GM19351 (cell line): Measurements from ENCODE around the gene ZMYND8.
"Not testable (repeated sequence)": the region's sequence is repeated elsewhere in the genome, so short reads cannot be mapped to it uniquely, and the experiment has no call there.

Experiments
- ATAC-seq: cut with Tn5 transposase; IDR thresholded peaks from one replicate; pipeline ENCODE4 v1.9.1; 2021; ENCODE audit warnings: mild to moderate bottlenecking, moderate library complexity; ENCODE audit not compliant: unreplicated experiment

Gene ZMYND8

GRCh38 chr20:47271046-47271615 lies 85.4 kb downstream of the ZMYND8 start:
- ATAC-seq = no peak

GRCh38 chr20:47269309-47270165 lies 87.0 kb downstream of the ZMYND8 start:
- ATAC-seq = no peak

- ATAC-seq = no peak
Observed at GRCh38 chr20:47267621-47268020, 88.9 kb downstream of the ZMYND8 start.

- no peak for ATAC-seq
Observed at GRCh38 chr20:47266847-47267515, 89.5 kb downstream of the ZMYND8 start.

- no peak for ATAC-seq
Observed at GRCh38 chr20:47265984-47266383, 90.5 kb downstream of the ZMYND8 start.

- no peak for ATAC-seq
Observed at GRCh38 chr20:47265214-47265613, 91.3 kb downstream of the ZMYND8 start.

GRCh38 chr20:47264137-47264769 lies 92.2 kb downstream of the ZMYND8 start:
- ATAC-seq = not testable (repeated sequence)

- no peak for ATAC-seq
Observed at GRCh38 chr20:47263465-47264084, 92.9 kb downstream of the ZMYND8 start.

- no peak for ATAC-seq
Observed at GRCh38 chr20:47263080-47263464, 93.4 kb downstream of the ZMYND8 start.

- peak; percentile 61 for ATAC-seq
Observed at GRCh38 chr20:47262365-47263013, 94.0 kb downstream of the ZMYND8 start.

GRCh38 chr20:47262008-47262364 lies 94.5 kb downstream of the ZMYND8 start:
- no peak for ATAC-seq

GRCh38 chr20:47261161-47261774 lies 95.2 kb downstream of the ZMYND8 start:
- ATAC-seq = not testable (repeated sequence)

GRCh38 chr20:47260540-47261126 lies 95.9 kb downstream of the ZMYND8 start:
- not testable (repeated sequence) for ATAC-seq

- no peak for ATAC-seq
Observed at GRCh38 chr20:47258745-47259695, 97.5 kb downstream of the ZMYND8 start.

GRCh38 chr20:47257771-47258170 lies 98.7 kb downstream of the ZMYND8 start:
- no peak for ATAC-seq

GRCh38 chr20:47257256-47257655 lies 99.2 kb downstream of the ZMYND8 start:
- no peak for ATAC-seq

- no peak for ATAC-seq
Observed at GRCh38 chr20:47256668-47257236, 99.7 kb downstream of the ZMYND8 start.

- ATAC-seq = no peak
Observed at GRCh38 chr20:47253872-47254271, 102.6 kb downstream of the ZMYND8 start.
